Upper lobe of right lung (tissue), 1 donor: Measurements from ENCODE around the gene B4GALT3. TPM values are rescaled to one million over a fixed set of nuclear protein-coding genes. Genes with fewer than 3 reads are reported as not detected.

Source experiments
- ATAC-seq: fragments of 200-7000 bp; cut with Tn5 transposase; one replicate; pipeline ENCODE4 v1.9.1; 2020; ENCODE audit warnings: mild to moderate bottlenecking, moderate library complexity
- DNase-seq: peaks from one replicate; pipeline ENCODE4 v3.0.0-alpha.2; 2020
- H3K27ac ChIP-seq: fragments of 200-600 bp; one replicate; pipeline ENCODE4 v1.8.0; 2022
- H3K27me3 ChIP-seq: fragments of 200-600 bp; one replicate; pipeline ENCODE4 v1.8.0; 2022; ENCODE audit warnings: mild to moderate bottlenecking
- H3K36me3 ChIP-seq: fragments of 200-600 bp; one replicate; pipeline ENCODE4 v1.8.0; 2022
- H3K4me1 ChIP-seq: fragments of 200-600 bp; one replicate; pipeline ENCODE4 v1.8.0; 2022
- H3K4me3 ChIP-seq: fragments of 200-600 bp; one replicate; pipeline ENCODE4 v1.8.0; 2022; ENCODE audit warnings: mild to moderate bottlenecking
- H3K9me3 ChIP-seq: fragments of 200-600 bp; one replicate; pipeline ENCODE4 v1.8.0; 2022
- CTCF ChIP-seq: fragments of 200-600 bp; IDR thresholded peaks from one replicate; pipeline ENCODE4 v1.8.0; 2022; ENCODE audit warnings: antibody characterized with exemption
- intact Hi-C: fragments of 100-400 bp; cut with DNase I; formaldehyde crosslinking; loops from one replicate; pipeline ENCODE4 v1.11.0; 2022
- total RNA-seq: library from RNA; stranded (reverse); fragmentation: NEBNext Ultra II Directional; extraction: Animal tissue kit (Norgen Biotek cat#: 25700); gene quantifications from one replicate; pipeline ENCODE4 v1.2.1, GENCODE V29; 2021
- donor health status: DM: no; HTN: yes; CAD: no; lungs with severe emphysema.

Gene B4GALT3
- total RNA-seq, 1 donor from 2014 or later = 35.7 TPM

GRCh38 chr1:161132410-161133219 lies 44.7 kb downstream of the B4GALT3 start, which contains the start of gene DEDD:
Gene DEDD, minus strand, starts transcription at chr1:161132667. Its CDS starts 8,205 bp downstream, at chr1:161124462.
- Histone ChIP-seq H3K4me3 (peak within 1 kb of the TSS; percentile 69), H3K36me3 (peaks cover 19% of the 10 kb centered on the region), H3K27me3 (no peaks in the 10 kb centered on the region), H3K4me1 (peaks cover 55% of the 10 kb centered on the region), H3K9me3 (no peaks in the 10 kb centered on the region), H3K27ac (peak within 1 kb of the TSS; percentile 96)
- peak; percentile 95 for ATAC-seq
- intact Hi-C loops = no loop called here
- TF ChIP-seq CTCF = no peak
- peak; percentile 96 for DNase-seq

- Histone ChIP-seq H3K4me3 (peak overlapping the region; percentile 69), H3K4me1 (peaks cover 59% of the 10 kb centered on the region), H3K9me3 (no peaks in the 10 kb centered on the region), H3K36me3 (peaks cover 27% of the 10 kb centered on the region), H3K27ac (peak overlapping the region; percentile 96), H3K27me3 (no peaks in the 10 kb centered on the region)
- peak; percentile 2 for ATAC-seq
- intact Hi-C loops = no loop called here
- no peak for DNase-seq
- no peak for TF ChIP-seq CTCF
Measured at GRCh38 chr1:161131523-161132409, 45.5 kb downstream of the B4GALT3 start.

GRCh38 chr1:161130266-161130665 lies 47.0 kb downstream of the B4GALT3 start:
- Histone ChIP-seq H3K36me3 (peaks cover 40% of the 10 kb centered on the region), H3K27ac (no peak overlapping the region), H3K4me1 (peaks cover 61% of the 10 kb centered on the region), H3K9me3 (no peaks in the 10 kb centered on the region), H3K27me3 (no peaks in the 10 kb centered on the region), H3K4me3 (no peak overlapping the region)
- TF ChIP-seq CTCF = no peak
- DNase-seq (no peak), ATAC-seq (no peak)
- intact Hi-C loops = no loop called here

GRCh38 chr1:161128591-161129420 lies 48.5 kb downstream of the B4GALT3 start:
- Histone ChIP-seq H3K9me3 (no peaks in the 10 kb centered on the region), H3K36me3 (peaks cover 55% of the 10 kb centered on the region), H3K27me3 (no peaks in the 10 kb centered on the region), H3K27ac (no peak overlapping the region), H3K4me1 (peaks cover 50% of the 10 kb centered on the region), H3K4me3 (no peak overlapping the region)
- ATAC-seq = no peak
- intact Hi-C loops = no loop called here
- no peak for DNase-seq
- no peak for TF ChIP-seq CTCF

GRCh38 chr1:161127649-161128048 lies 49.7 kb downstream of the B4GALT3 start:
- no peak for TF ChIP-seq CTCF
- Histone ChIP-seq H3K36me3 (peaks cover 67% of the 10 kb centered on the region), H3K9me3 (no peaks in the 10 kb centered on the region), H3K4me1 (peaks cover 44% of the 10 kb centered on the region), H3K4me3 (no peak overlapping the region), H3K27me3 (no peaks in the 10 kb centered on the region), H3K27ac (peak overlapping the region; percentile 36)
- no peak for ATAC-seq
- intact Hi-C loops = no loop called here
- no peak for DNase-seq
